HepG2 (cell line): Measurements from ENCODE around the gene FBP2. TPM values are rescaled to one million over a fixed set of nuclear protein-coding genes. Genes with fewer than 3 reads are reported as not detected.

Source experiments
- AHR ChIP-seq: IDR thresholded peaks from 2 replicates; pipeline ENCODE4 v1.6.1; 2018; ENCODE audit warnings: missing genetic modification reagents, missing compliant biosample characterization
- NFATC3 ChIP-seq: sonication (generic); formaldehyde crosslinking; IDR thresholded peaks from 2 replicates; pipeline ENCODE4 v1.5.1; 2020; ENCODE audit warnings: mild to moderate bottlenecking, missing genetic modification reagents
- NFKB2 ChIP-seq: sonication (generic); formaldehyde crosslinking; IDR thresholded peaks from 2 replicates; pipeline ENCODE4 v1.4.0; 2020; ENCODE audit warnings: missing genetic modification reagents, borderline replicate concordance
- TGIF2 ChIP-seq: IDR thresholded peaks from 2 replicates; pipeline ENCODE4 v1.6.1; 2016; ENCODE audit warnings: control low read depth, missing compliant biosample characterization
- ZBTB7A ChIP-seq: sonication (generic); formaldehyde crosslinking; IDR thresholded peaks from 2 replicates; pipeline ENCODE4 v1.8.0; 2022; ENCODE audit warnings: mild to moderate bottlenecking, missing genetic modification reagents
- ZNF44 ChIP-seq: sonication (generic); formaldehyde crosslinking; IDR thresholded peaks from 2 replicates; pipeline ENCODE4 v1.5.1; 2020; ENCODE audit warnings: mild to moderate bottlenecking, missing genetic modification reagents
- polyA plus RNA-seq, 8 experiments: library from polyadenylated mRNA; depleted of rRNA in 3 of 8; stranded (reverse) in 7 of 8; unstranded in 1 of 8; fragments of >200 nt; fragmentation: Illumina TruSeq in 4 of 8; extraction: Trizol in 4 of 8; gene quantifications; 2 replicates each; pipeline versions ENCODE4 v1.2.1 to v1.2.3, GENCODE V29; 2011 to 2016; ENCODE audit warnings: low read depth in 4 of 8, missing spikeins in 1 of 8, mixed read lengths in 1 of 8; ENCODE audit not compliant: insufficient read depth in 1 of 8
- total RNA-seq, 5 experiments: library from RNA; depleted of rRNA; stranded (reverse); fragments of >200 nt; fragmentation: Illumina TruSeq; extraction: Trizol; gene quantifications; 2 replicates each; pipeline ENCODE4 v1.2.3, GENCODE V29; 2016; ENCODE audit warnings: low read depth in 1 of 5
- TF ChIP-seq, protein P1 (sequence below): sonication (generic); formaldehyde crosslinking; IDR thresholded peaks from 2 replicates; pipeline ENCODE4 v1.4.0; 2020; ENCODE audit warnings: missing genetic modification reagents, borderline replicate concordance
- TF ChIP-seq, protein P2 (sequence below), 2 experiments: sonication (generic) in 1 of 2; formaldehyde crosslinking in 1 of 2; IDR thresholded peaks; 2 replicates each; pipeline versions ENCODE4 v1.4.0 to v1.6.1; 2018 to 2020; ENCODE audit warnings: missing genetic modification reagents in 2 of 2, borderline replicate concordance in 1 of 2, low read depth in 1 of 2, mild to moderate bottlenecking in 1 of 2, missing biosample characterization in 1 of 2
- TF ChIP-seq, protein P3 (sequence below): sonication (generic); formaldehyde crosslinking; IDR thresholded peaks from 2 replicates; pipeline ENCODE4; 2020; ENCODE audit warnings: missing genetic modification reagents, mild to moderate bottlenecking, borderline replicate concordance

The FBP2 gene
- total and polyA plus RNA-seq, 2 of the 13 experiments (the other 11 are each of a cell fraction or from before 2014, with no cell fraction given), result not detected

DNA sequence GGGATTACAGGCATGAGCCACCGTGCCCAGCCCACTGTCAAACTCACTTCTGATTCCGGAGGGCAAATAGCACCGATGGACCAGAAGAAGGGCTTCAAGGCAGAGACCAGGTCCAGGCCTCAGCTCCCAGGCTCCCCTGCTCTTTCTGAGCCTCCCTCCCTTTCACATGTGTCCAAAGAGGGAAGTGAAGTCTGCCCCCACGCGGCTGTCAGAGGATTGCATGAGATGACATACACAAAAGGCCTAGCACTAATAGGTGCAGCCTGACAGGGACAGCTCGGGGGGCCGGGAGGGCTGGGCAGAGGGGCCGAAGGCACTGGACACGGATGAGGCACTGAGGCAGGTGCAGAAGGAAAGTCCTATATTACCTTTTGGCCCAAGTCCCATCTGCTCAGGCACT is 29.6 kb upstream of the FBP2 start (continued):
- TF ChIP-seq, protein P1, sequence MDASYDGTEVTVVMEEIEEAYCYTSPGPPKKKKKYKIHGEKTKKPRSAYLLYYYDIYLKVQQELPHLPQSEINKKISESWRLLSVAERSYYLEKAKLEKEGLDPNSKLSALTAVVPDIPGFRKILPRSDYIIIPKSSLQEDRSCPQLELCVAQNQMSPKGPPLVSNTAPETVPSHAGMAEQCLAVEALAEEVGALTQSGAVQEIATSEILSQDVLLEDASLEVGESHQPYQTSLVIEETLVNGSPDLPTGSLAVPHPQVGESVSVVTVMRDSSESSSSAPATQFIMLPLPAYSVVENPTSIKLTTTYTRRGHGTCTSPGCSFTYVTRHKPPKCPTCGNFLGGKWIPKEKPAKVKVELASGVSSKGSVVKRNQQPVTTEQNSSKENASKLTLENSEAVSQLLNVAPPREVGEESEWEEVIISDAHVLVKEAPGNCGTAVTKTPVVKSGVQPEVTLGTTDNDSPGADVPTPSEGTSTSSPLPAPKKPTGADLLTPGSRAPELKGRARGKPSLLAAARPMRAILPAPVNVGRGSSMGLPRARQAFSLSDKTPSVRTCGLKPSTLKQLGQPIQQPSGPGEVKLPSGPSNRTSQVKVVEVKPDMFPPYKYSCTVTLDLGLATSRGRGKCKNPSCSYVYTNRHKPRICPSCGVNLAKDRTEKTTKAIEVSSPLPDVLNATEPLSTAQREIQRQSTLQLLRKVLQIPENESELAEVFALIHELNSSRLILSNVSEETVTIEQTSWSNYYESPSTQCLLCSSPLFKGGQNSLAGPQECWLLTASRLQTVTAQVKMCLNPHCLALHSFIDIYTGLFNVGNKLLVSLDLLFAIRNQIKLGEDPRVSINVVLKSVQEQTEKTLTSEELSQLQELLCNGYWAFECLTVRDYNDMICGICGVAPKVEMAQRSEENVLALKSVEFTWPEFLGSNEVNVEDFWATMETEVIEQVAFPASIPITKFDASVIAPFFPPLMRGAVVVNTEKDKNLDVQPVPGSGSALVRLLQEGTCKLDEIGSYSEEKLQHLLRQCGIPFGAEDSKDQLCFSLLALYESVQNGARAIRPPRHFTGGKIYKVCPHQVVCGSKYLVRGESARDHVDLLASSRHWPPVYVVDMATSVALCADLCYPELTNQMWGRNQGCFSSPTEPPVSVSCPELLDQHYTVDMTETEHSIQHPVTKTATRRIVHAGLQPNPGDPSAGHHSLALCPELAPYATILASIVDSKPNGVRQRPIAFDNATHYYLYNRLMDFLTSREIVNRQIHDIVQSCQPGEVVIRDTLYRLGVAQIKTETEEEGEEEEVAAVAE (CRISPR knock-in tag), result peak; percentile 66; the same call in 1 of the 2 replicates
- TF ChIP-seq NFATC3, result 0 out of 2 replicates have a peak, but pooled peaks have one; percentile 30
- 0 out of 2 replicates have a peak, but pooled peaks have one; percentile 16 for TF ChIP-seq ZBTB7A
- TF ChIP-seq ZNF44, result 0 out of 2 replicates have a peak, but pooled peaks have one; percentile 44
- peak; percentile 26; the same call in 1 of the 2 replicates for TF ChIP-seq TGIF2
- peak; percentile 58; the same call in 1 of the 2 replicates for TF ChIP-seq NFKB2
- TF ChIP-seq, protein P2, sequence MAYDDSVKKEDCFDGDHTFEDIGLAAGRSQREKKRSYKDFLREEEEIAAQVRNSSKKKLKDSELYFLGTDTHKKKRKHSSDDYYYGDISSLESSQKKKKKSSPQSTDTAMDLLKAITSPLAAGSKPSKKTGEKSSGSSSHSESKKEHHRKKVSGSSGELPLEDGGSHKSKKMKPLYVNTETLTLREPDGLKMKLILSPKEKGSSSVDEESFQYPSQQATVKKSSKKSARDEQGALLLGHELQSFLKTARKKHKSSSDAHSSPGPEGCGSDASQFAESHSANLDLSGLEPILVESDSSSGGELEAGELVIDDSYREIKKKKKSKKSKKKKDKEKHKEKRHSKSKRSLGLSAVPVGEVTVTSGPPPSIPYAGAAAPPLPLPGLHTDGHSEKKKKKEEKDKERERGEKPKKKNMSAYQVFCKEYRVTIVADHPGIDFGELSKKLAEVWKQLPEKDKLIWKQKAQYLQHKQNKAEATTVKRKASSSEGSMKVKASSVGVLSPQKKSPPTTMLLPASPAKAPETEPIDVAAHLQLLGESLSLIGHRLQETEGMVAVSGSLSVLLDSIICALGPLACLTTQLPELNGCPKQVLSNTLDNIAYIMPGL (CRISPR knock-in tag; IDR thresholded peaks at IDR 0.05; ENCODE audit: borderline replicate concordance in 1 of 2, low read depth in 1 of 2), result peak; percentile 80 to 82; a peak in 3 of 4 replicates
- no peak for TF ChIP-seq AHR (CRISPR knock-in tag)
- TF ChIP-seq, protein P3, sequence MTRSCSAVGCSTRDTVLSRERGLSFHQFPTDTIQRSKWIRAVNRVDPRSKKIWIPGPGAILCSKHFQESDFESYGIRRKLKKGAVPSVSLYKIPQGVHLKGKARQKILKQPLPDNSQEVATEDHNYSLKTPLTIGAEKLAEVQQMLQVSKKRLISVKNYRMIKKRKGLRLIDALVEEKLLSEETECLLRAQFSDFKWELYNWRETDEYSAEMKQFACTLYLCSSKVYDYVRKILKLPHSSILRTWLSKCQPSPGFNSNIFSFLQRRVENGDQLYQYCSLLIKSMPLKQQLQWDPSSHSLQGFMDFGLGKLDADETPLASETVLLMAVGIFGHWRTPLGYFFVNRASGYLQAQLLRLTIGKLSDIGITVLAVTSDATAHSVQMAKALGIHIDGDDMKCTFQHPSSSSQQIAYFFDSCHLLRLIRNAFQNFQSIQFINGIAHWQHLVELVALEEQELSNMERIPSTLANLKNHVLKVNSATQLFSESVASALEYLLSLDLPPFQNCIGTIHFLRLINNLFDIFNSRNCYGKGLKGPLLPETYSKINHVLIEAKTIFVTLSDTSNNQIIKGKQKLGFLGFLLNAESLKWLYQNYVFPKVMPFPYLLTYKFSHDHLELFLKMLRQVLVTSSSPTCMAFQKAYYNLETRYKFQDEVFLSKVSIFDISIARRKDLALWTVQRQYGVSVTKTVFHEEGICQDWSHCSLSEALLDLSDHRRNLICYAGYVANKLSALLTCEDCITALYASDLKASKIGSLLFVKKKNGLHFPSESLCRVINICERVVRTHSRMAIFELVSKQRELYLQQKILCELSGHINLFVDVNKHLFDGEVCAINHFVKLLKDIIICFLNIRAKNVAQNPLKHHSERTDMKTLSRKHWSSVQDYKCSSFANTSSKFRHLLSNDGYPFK (CRISPR knock-in tag), result 0 out of 2 replicates have a peak, but pooled peaks have one; percentile 18
